ENCODE results near the gene PYY. TPM values are rescaled to one million over a fixed set of nuclear protein-coding genes. Genes with fewer than 3 reads are reported as not detected.

PYY gene
- total RNA-seq, 3 donors from 2014 or later, result 0.88 to 0.98 TPM; not detected in 1

DNA sequence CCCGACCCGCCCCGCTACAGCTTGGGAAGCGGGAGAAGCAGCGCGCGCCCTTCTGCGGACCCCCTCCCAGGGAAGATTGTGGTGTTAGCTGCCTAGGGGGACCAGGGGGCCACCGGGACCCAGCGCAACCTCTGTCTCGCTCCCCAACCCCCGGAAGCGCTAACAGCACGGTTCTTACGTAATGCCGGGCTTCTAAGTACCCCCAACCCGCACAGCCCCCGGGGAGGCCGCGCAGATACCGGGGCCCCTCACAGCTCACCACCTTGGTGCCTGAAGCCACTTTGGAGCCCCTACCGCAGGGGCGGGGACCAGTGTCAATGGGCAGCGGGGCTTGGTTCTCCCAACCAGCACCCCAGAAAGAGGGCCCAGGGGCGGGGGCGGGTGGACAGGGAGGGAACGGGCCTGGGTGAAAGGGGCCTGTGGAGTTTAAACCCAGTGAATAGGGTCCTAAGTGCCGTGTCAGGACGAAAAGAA lies 46.8 kb downstream of the PYY start:
- Histone ChIP-seq H3K36me3 (no peaks in the 10 kb centered on the region), H3K4me3 (peak overlapping the region; percentile 67 to 87 (median 76)), H3K4me1 (peaks cover 8 to 10% of the 10 kb centered on the region in 2 donors), H3K27me3 (peaks cover 0 to 5% of the 10 kb centered on the region in 2 donors), H3K9me3 (no peaks in the 10 kb centered on the region), H3K27ac (peak overlapping the region; percentile 87 to 90)
- DNase-seq (ENCODE audit: low spot score in 2 of 2), result no peak
- TF ChIP-seq, protein P1, sequence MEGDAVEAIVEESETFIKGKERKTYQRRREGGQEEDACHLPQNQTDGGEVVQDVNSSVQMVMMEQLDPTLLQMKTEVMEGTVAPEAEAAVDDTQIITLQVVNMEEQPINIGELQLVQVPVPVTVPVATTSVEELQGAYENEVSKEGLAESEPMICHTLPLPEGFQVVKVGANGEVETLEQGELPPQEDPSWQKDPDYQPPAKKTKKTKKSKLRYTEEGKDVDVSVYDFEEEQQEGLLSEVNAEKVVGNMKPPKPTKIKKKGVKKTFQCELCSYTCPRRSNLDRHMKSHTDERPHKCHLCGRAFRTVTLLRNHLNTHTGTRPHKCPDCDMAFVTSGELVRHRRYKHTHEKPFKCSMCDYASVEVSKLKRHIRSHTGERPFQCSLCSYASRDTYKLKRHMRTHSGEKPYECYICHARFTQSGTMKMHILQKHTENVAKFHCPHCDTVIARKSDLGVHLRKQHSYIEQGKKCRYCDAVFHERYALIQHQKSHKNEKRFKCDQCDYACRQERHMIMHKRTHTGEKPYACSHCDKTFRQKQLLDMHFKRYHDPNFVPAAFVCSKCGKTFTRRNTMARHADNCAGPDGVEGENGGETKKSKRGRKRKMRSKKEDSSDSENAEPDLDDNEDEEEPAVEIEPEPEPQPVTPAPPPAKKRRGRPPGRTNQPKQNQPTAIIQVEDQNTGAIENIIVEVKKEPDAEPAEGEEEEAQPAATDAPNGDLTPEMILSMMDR (IDR thresholded peaks at IDR 0.05), result no peak
- TF ChIP-seq POLR2A (IDR thresholded peaks at IDR 0.05) (no peak), POLR2AphosphoS5 (IDR thresholded peaks at IDR 0.05) (no peak)
- intact Hi-C loops (cut with DNase I; ENCODE audit: low total_unique reads), result no loop called here

GRCh38 chr17:43905985-43906852 lies 47.5 kb downstream of the PYY start:
- Histone ChIP-seq H3K4me3 (peak overlapping the region; percentile 67 to 87 (median 76)), H3K4me1 (peaks cover 8 to 10% of the 10 kb centered on the region in 2 donors), H3K27ac (peak overlapping the region; percentile 87 to 90), H3K36me3 (no peaks in the 10 kb centered on the region), H3K27me3 (peaks cover 0 to 5% of the 10 kb centered on the region in 2 donors), H3K9me3 (no peaks in the 10 kb centered on the region)
- peak; percentile 70 to 72 for DNase-seq (ENCODE audit: low spot score in 2 of 2)
- intact Hi-C loops (cut with DNase I; ENCODE audit: low total_unique reads), result no loop called here
- TF ChIP-seq POLR2AphosphoS5 (IDR thresholded peaks at IDR 0.05), result peak in 2 of 3 donors; percentile 12 to 55
- TF ChIP-seq POLR2A (IDR thresholded peaks at IDR 0.05), result no peak
- TF ChIP-seq, protein P1 (IDR thresholded peaks at IDR 0.05), result no peak

- H3K4me1 ChIP-seq, result peaks cover 8 to 10% of the 10 kb centered on the region in 2 donors
- no peaks in the 10 kb centered on the region for H3K9me3 ChIP-seq
- peaks cover 0 to 5% of the 10 kb centered on the region in 2 donors for H3K27me3 ChIP-seq
- H3K4me3 ChIP-seq, result peak overlapping the region in 2 of 3 donors; percentile 67 to 87
- no peak for DNase-seq (ENCODE audit: low spot score in 2 of 2)
- TF ChIP-seq, protein P1 (IDR thresholded peaks at IDR 0.05), result no peak
- no peak for TF ChIP-seq POLR2A (IDR thresholded peaks at IDR 0.05)
- TF ChIP-seq POLR2AphosphoS5 (IDR thresholded peaks at IDR 0.05), result no peak
- peak overlapping the region in 1 of 2 donors; percentile 25 for H3K27ac ChIP-seq
- intact Hi-C loops (cut with DNase I; ENCODE audit: low total_unique reads), result no loop called here
- H3K36me3 ChIP-seq, result no peaks in the 10 kb centered on the region
Measured at GRCh38 chr17:43905400-43905984, 48.2 kb downstream of the PYY start.

Other genes with a start within 250 kb of the PYY start
- not detected for gene SOST, start 195.1 kb downstream of the PYY start, total RNA-seq
- 10 to 100 TPM; 51.5 to 74.9 (median 62.6) TPM for gene DUSP3, start 175.0 kb downstream of the PYY start, total RNA-seq
- under 1 TPM in 1 of 3 donors, not detected in 2; 0.16 TPM for gene CFAP97D1, start 173.5 kb downstream of the PYY start, total RNA-seq
- 10 to 100 TPM; 24.2 to 26.3 (median 26.2) TPM for gene MPP3, start 120.8 kb downstream of the PYY start, total RNA-seq
- gene CD300LG, start 106.8 kb downstream of the PYY start, total RNA-seq, result 10 to 100 TPM; 17.9 to 69.2 (median 51.0) TPM
- 1 to 10 TPM; 2.6 to 7.9 (median 3.9) TPM for gene MPP2, start 46.4 kb downstream of the PYY start, total RNA-seq
- gene PPY, start 11.5 kb downstream of the PYY start, total RNA-seq, result not detected
- 1 to 10 TPM in 2 of 3 donors, under 1 TPM in 1; 0.16 to 5.2 (median 4.7) TPM for gene NAGS, start 50.7 kb upstream of the PYY start, total RNA-seq
- gene TMEM101, start 61.0 kb upstream of the PYY start, total RNA-seq, result 10 to 100 TPM; 28.6 to 80.8 (median 41.0) TPM
- gene LSM12, start 112.7 kb upstream of the PYY start, total RNA-seq, result 10 to 100 TPM; 36.8 to 45.4 (median 43.6) TPM
- 10 to 100 TPM; 34.7 to 39.8 (median 35.4) TPM for gene G6PC3, start 116.8 kb upstream of the PYY start, total RNA-seq
- 10 to 100 TPM; 66.5 to 79.3 (median 75.4) TPM for gene HDAC5, start 169.7 kb upstream of the PYY start, total RNA-seq
- gene HROB, start 188.0 kb upstream of the PYY start, total RNA-seq, result 1 to 10 TPM; 1.2 to 2.1 (median 1.6) TPM
- under 1 TPM in 2 of 3 donors, not detected in 1; 0.29 to 0.33 TPM for gene ASB16, start 216.8 kb upstream of the PYY start, total RNA-seq
- 10 to 100 TPM; 36.0 to 52.0 (median 40.6) TPM for gene TMUB2, start 233.0 kb upstream of the PYY start, total RNA-seq
- gene ATXN7L3, start 245.9 kb upstream of the PYY start, total RNA-seq, result 10 to 100 TPM; 34.7 to 45.8 (median 38.3) TPM